KMS-11 (cell line): Measurements from ENCODE around the gene NPAS2.

Source experiments
- H2AFZ ChIP-seq: fragments of 200-600 bp; sonication (generic); 2 replicates; pipeline ENCODE4 v1.6.1; 2016; ENCODE audit warnings: antibody characterized with exemption, mixed run types, low read depth
- H3K27ac ChIP-seq: fragments of 200-600 bp; sonication (generic); 2 replicates; pipeline ENCODE4 v1.6.1; 2016; ENCODE audit warnings: mild to moderate bottlenecking, mixed run types
- H3K27me3 ChIP-seq: fragments of 200-600 bp; sonication (generic); 2 replicates; pipeline ENCODE4 v1.6.1; 2017; ENCODE audit warnings: mild to moderate bottlenecking, low read depth, mixed run types, moderate library complexity; ENCODE audit not compliant: insufficient read depth
- H3K36me3 ChIP-seq: fragments of 200-600 bp; sonication (generic); 2 replicates; pipeline ENCODE4 v1.6.1; 2017; ENCODE audit warnings: mild to moderate bottlenecking, mixed run types; ENCODE audit not compliant: insufficient read depth
- H3K4me1 ChIP-seq: fragments of 200-600 bp; sonication (generic); 2 replicates; pipeline ENCODE4 v1.6.1; 2016; ENCODE audit warnings: mild to moderate bottlenecking, low read depth, mixed run types; ENCODE audit not compliant: poor library complexity, severe bottlenecking
- H3K4me2 ChIP-seq: fragments of 200-600 bp; sonication (generic); 2 replicates; pipeline ENCODE4 v1.7.0; 2016; ENCODE audit warnings: mild to moderate bottlenecking, mixed run types
- H3K4me3 ChIP-seq: fragments of 200-600 bp; sonication (generic); IDR thresholded peaks from 2 replicates; pipeline ENCODE4 v1.6.1; 2017; ENCODE audit warnings: low read depth, low read length, mixed read lengths; ENCODE audit not compliant: insufficient read depth
- H3K79me2 ChIP-seq: fragments of 200-600 bp; sonication (generic); 2 replicates; pipeline ENCODE4 v1.6.1; 2016; ENCODE audit warnings: low read depth, mixed run types; ENCODE audit not compliant: insufficient read depth
- H3K9ac ChIP-seq: fragments of 200-600 bp; sonication (generic); 2 replicates; pipeline ENCODE4 v1.6.1; 2016; ENCODE audit warnings: mild to moderate bottlenecking, mixed run types
- H4K20me1 ChIP-seq: fragments of 200-600 bp; sonication (generic); 2 replicates; pipeline ENCODE4 v1.6.1; 2016; ENCODE audit warnings: mild to moderate bottlenecking, mixed run types; ENCODE audit not compliant: insufficient read depth
- CTCF ChIP-seq: fragments of 200-600 bp; sonication (generic); conservative IDR thresholded peaks from 2 replicates; pipeline ENCODE4 v1.6.1; 2017; ENCODE audit warnings: low read depth, mild to moderate bottlenecking, antibody characterized with exemption, low read length, moderate library complexity, mixed read lengths

The NPAS2 gene

DNA sequence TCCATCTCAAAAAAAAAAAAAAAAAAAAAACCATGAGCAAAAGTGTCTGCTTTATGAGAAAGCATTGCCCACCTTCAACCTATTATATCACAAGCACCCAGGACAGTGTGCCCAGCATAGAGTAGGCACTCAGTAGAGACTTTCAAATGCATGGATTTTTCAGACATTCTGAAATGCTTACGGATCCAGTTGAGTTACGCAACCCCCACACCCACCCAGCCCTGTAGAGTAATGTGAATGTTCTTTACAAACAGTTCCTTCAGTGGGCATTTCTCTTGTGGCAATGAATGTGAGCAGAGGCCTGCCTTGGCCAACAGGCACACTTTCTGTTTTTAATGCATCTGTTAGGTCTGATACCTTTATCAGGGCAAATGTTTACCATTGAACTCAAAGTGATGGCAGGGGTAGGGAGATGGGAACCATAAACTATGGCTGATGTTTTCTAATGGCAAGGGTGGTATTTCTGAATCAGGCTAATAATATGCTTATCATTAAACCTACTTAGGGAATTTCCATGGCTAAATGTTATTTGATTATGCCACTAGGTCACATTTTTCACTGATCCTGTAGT, 117.1 kb downstream of the NPAS2 start:
- Histone ChIP-seq H3K79me2 (no peaks in the 10 kb centered on the region), H4K20me1 (no peaks in the 10 kb centered on the region), H3K27me3 (no peaks in the 10 kb centered on the region), H3K4me1 (no peaks in the 10 kb centered on the region), H3K9ac (no peak overlapping the region), H3K4me3 (no peak overlapping the region), H3K27ac (no peak overlapping the region), H3K36me3 (no peaks in the 10 kb centered on the region), H3K4me2 (no peak overlapping the region), H2AFZ (no peak overlapping the region)
- no peak for TF ChIP-seq CTCF

DNA sequence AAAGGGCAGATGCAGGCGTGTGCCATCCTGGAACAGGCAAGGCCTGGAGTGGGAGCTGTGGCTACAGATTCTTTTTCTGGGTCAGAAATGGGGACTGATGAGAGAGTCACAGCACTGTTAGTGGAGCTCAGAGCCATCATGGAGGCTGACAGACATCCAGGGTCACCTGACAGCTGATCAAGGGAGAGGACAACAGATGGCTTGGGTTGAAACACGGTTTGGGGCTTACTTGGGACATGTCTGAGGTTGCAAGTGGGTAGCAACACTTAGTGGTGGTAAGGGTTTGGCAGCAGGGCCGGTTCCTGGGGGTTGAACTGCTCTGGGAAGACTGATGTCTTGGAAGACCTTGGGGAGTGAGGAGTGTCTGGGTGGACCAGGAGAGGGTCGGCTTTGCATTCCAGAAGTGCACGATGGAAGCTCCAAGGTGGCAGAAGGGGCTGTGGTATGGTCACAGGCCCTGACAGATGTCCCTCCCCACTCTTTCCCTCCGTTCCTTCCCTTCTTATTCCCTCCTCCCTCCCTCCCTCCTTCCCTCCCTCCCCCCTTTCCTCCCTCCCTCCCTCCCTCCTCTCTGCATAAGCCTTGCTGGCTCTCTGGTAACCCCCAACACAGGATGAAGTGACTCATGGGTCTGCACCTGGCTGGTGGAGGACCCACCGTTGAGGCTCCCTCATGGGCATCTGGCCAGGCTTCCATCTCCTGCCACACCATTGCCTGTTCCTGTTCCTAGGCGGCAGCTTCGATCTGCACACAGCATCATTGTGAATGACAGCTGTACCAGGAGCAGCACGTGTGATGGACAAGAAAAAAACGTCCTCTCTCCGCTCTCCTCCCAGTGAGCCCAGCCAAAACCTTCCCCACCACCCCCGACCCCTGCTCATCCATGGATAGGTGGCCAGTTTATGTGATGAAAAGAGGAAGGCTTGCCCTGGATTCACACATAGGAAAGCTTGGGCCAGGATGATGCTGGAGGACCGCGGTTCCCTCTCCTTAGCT, 118.4 kb downstream of the NPAS2 start:
- Histone ChIP-seq H3K4me2 (no peak overlapping the region), H3K27me3 (no peaks in the 10 kb centered on the region), H2AFZ (no peak overlapping the region), H3K36me3 (no peaks in the 10 kb centered on the region), H3K9ac (no peak overlapping the region), H3K79me2 (no peaks in the 10 kb centered on the region), H4K20me1 (no peaks in the 10 kb centered on the region), H3K4me1 (no peaks in the 10 kb centered on the region), H3K4me3 (no peak overlapping the region), H3K27ac (no peak overlapping the region)
- no peak for TF ChIP-seq CTCF

DNA sequence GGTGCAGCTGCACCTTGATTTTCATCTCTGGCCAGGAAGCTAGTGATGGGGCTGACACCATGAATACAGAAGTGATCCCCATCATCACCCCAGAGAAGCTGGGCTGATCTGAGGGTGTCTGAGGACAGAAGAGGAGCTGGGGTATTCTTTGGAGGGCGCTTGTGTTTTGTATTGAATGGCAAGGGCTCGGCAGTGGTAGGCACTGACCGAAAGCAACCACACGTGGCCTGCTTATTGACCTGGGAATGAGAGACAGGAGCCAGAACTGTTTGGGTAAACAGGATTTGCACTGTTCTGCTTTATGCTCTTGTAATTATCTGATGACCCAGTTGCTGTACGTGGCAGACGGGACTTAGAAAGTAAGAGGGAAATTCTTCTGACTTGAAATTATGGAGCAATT, 119.5 kb downstream of the NPAS2 start:
- Histone ChIP-seq H3K4me1 (no peaks in the 10 kb centered on the region), H3K4me2 (no peak overlapping the region), H3K36me3 (no peaks in the 10 kb centered on the region), H3K9ac (no peak overlapping the region), H3K27me3 (no peaks in the 10 kb centered on the region), H2AFZ (no peak overlapping the region), H4K20me1 (no peaks in the 10 kb centered on the region), H3K79me2 (no peaks in the 10 kb centered on the region), H3K27ac (no peak overlapping the region), H3K4me3 (no peak overlapping the region)
- no peak for TF ChIP-seq CTCF

DNA sequence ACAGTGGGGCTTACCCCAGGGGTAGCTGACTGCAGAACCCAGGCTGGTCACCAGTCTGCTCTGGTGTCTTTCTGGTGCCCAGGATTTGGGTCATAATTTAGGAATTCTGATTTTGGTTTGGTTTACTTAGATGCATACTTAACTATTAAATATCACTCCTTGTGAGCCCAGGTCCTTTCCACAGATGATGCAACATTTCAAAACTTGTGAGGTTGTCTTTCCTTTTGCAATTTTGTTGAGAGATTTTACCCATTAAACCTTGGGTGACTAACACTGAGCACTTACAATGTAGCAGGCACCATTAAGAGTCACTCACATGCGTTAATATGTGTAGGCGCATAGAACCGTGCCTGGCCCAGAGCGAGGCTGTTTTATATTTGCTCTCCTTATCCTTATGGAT, 120.3 kb downstream of the NPAS2 start:
- Histone ChIP-seq H3K4me3 (no peak overlapping the region), H3K79me2 (no peaks in the 10 kb centered on the region), H2AFZ (no peak overlapping the region), H3K27me3 (no peaks in the 10 kb centered on the region), H3K4me2 (no peak overlapping the region), H3K27ac (no peak overlapping the region), H3K36me3 (no peaks in the 10 kb centered on the region), H3K4me1 (no peaks in the 10 kb centered on the region), H4K20me1 (no peaks in the 10 kb centered on the region), H3K9ac (no peak overlapping the region)
- TF ChIP-seq CTCF = no peak
